Liver (tissue), 9 donors: ENCODE data around the gene CYP39A1. TPM values are rescaled to one million over a fixed set of nuclear protein-coding genes. Genes with fewer than 3 reads are reported as not detected.

Experiments used
- DNase-seq: peaks from one replicate; pipeline ENCODE4 v3.0.0-alpha.2; 2017; ENCODE audit warnings: low spot score
- H3K27ac ChIP-seq, 2 donors: one replicate each; pipeline ENCODE4 v1.7.0; 2013; ENCODE audit warnings: inconsistent platforms in 2 of 2, low read length in 2 of 2, control low read depth in 1 of 2, low read depth in 1 of 2, mild to moderate bottlenecking in 1 of 2
- H3K27me3 ChIP-seq, 4 donors: one replicate each; pipeline versions ENCODE4 v1.6.1 to v1.7.0; 2013; ENCODE audit warnings: low read length in 3 of 4, inconsistent platforms in 1 of 4, mild to moderate bottlenecking in 1 of 4, moderate library complexity in 1 of 4; ENCODE audit not compliant: control insufficient read depth in 4 of 4, insufficient read depth in 4 of 4
- H3K36me3 ChIP-seq, 4 donors: one replicate each; pipeline versions ENCODE4 v1.6.1 to v1.7.0; 2013; ENCODE audit warnings: low read length in 3 of 4, mild to moderate bottlenecking in 3 of 4, low read depth in 1 of 4, moderate library complexity in 1 of 4; ENCODE audit not compliant: control insufficient read depth in 4 of 4, insufficient read depth in 3 of 4
- H3K4me1 ChIP-seq, 4 donors: one replicate each; pipeline versions ENCODE4 v1.6.1 to v1.7.0; 2013; ENCODE audit warnings: low read length in 3 of 4, mild to moderate bottlenecking in 3 of 4, moderate library complexity in 1 of 4; ENCODE audit not compliant: control insufficient read depth in 4 of 4, insufficient read depth in 4 of 4
- H3K4me3 ChIP-seq, 3 donors: one replicate each; pipeline versions ENCODE4 v1.6.1 to v1.7.0; 2013; ENCODE audit warnings: low read length in 3 of 3, control low read depth in 1 of 3, low read depth in 1 of 3, mild to moderate bottlenecking in 1 of 3
- H3K9ac ChIP-seq, 2 donors: one replicate each; pipeline ENCODE4 v1.7.0; 2013; ENCODE audit warnings: low read length in 2 of 2, mild to moderate bottlenecking in 2 of 2, moderate library complexity in 2 of 2, control low read depth in 1 of 2, low read depth in 1 of 2
- H3K9me3 ChIP-seq, 4 donors: one replicate each; pipeline versions ENCODE4 v1.6.1 to v1.7.0; 2013; ENCODE audit warnings: low read length in 3 of 4; ENCODE audit not compliant: control insufficient read depth in 4 of 4
- ATF3 ChIP-seq: IDR thresholded peaks from 2 replicates; pipeline ENCODE4 v1.6.1; 2016; ENCODE audit warnings: antibody characterized with exemption
- CTCF ChIP-seq: fragments of 150-350 bp; IDR thresholded peaks from 2 replicates; pipeline ENCODE4 v1.5.1; 2017; ENCODE audit warnings: improper control_type of control experiment, low read depth, low read length; ENCODE audit not compliant: missing input control
- EGR1 ChIP-seq, 2 donors: IDR thresholded peaks; 2 replicates each; pipeline ENCODE4 v1.6.1; 2016 to 2018; ENCODE audit warnings: antibody characterized with exemption in 2 of 2, low read depth in 2 of 2
- FOXA1 ChIP-seq: IDR thresholded peaks from 2 replicates; pipeline ENCODE4 v1.6.1; 2016; ENCODE audit warnings: antibody characterized with exemption
- FOXA2 ChIP-seq: IDR thresholded peaks from 2 replicates; pipeline ENCODE4 v1.6.1; 2016; ENCODE audit warnings: antibody characterized with exemption
- HNF4A ChIP-seq, 2 donors: conservative IDR thresholded peaks; 2 replicates each; pipeline ENCODE4 v1.6.1; 2016; ENCODE audit warnings: antibody characterized with exemption in 2 of 2, mild to moderate bottlenecking in 2 of 2
- HNF4G ChIP-seq: IDR thresholded peaks from 2 replicates; pipeline ENCODE4 v1.6.1; 2016; ENCODE audit warnings: antibody characterized with exemption
- JUND ChIP-seq, 2 donors: IDR thresholded peaks; 2 replicates each; pipeline ENCODE4 v1.6.1; 2016; ENCODE audit warnings: antibody characterized with exemption in 2 of 2
- MAX ChIP-seq: IDR thresholded peaks from 2 replicates; pipeline ENCODE4 v1.6.1; 2016; ENCODE audit warnings: antibody characterized with exemption
- NR2F2 ChIP-seq: IDR thresholded peaks from 2 replicates; pipeline ENCODE4 v1.6.1; 2016; ENCODE audit warnings: antibody characterized with exemption
- RAD21 ChIP-seq, 2 donors: IDR thresholded peaks; 2 replicates each; pipeline ENCODE4 v1.6.1; 2016; ENCODE audit warnings: antibody characterized with exemption in 2 of 2, mild to moderate bottlenecking in 2 of 2
- REST ChIP-seq: IDR thresholded peaks from 2 replicates; pipeline ENCODE4 v1.6.1; 2016; ENCODE audit warnings: antibody characterized with exemption, mild to moderate bottlenecking
- RXRA ChIP-seq, 2 donors: IDR thresholded peaks; 2 replicates each; pipeline ENCODE4 v1.6.1; 2017 to 2018; ENCODE audit warnings: antibody characterized with exemption in 2 of 2, mild to moderate bottlenecking in 1 of 2
- SP1 ChIP-seq: IDR thresholded peaks from 2 replicates; pipeline ENCODE4 v1.6.1; 2018; ENCODE audit warnings: antibody characterized with exemption, mild to moderate bottlenecking
- TAF1 ChIP-seq: conservative IDR thresholded peaks from 2 replicates; pipeline ENCODE4 v1.6.1; 2016; ENCODE audit warnings: antibody characterized with exemption, mild to moderate bottlenecking
- YY1 ChIP-seq: IDR thresholded peaks from 2 replicates; pipeline ENCODE4 v1.6.1; 2016; ENCODE audit warnings: antibody characterized with exemption, mild to moderate bottlenecking
- ZBTB33 ChIP-seq: IDR thresholded peaks from 2 replicates; pipeline ENCODE4 v1.6.1; 2016; ENCODE audit warnings: antibody characterized with exemption
- WGBS: extraction: QIAGEN DNeasy Blood & Tissue Kit; methylation state at CpG from one replicate; pipeline ENCODE4 v1.1.7; 2013; 5-methylcytosine and 5-hydroxymethylcytosine counted together
- polyA plus RNA-seq, 2 donors: library from polyadenylated mRNA; stranded (reverse) in 1 of 2; unstranded in 1 of 2; fragments of 200-250 nt in 1 of 2; fragments of >200 nt in 1 of 2; fragmentation: Nextera tagmentation in 1 of 2; extraction: Ambion mirVana in 1 of 2; gene quantifications; one replicate each; pipeline versions ENCODE4 v1.2.1 to v1.2.3, GENCODE V29; 2013 to 2015
- total RNA-seq, 2 donors: library from RNA; depleted of rRNA; stranded (reverse); fragments of >200 nt; gene quantifications; one replicate each; pipeline ENCODE4 v1.2.3, GENCODE V29; 2014
- donor health status: healthy.
- donor health status: healthy.
- donor health status: healthy.
- donor health status: healthy.
- donor health status: healthy.

CYP39A1 gene
- total and polyA plus RNA-seq, 4 donors = 10.8 to 29.8 (median 15.2) TPM

GRCh38 chr6:46513533-46513932 is 139.1 kb downstream of the CYP39A1 start:
- Histone ChIP-seq H3K9ac (no peak overlapping the region), H3K9me3 (no peaks in the 10 kb centered on the region), H3K27ac (no peak overlapping the region), H3K4me3 (no peak overlapping the region), H3K4me1 (peaks cover 2 to 26% (median 17%) of the 10 kb centered on the region in 4 donors), H3K36me3 (no peaks in the 10 kb centered on the region), H3K27me3 (no peaks in the 10 kb centered on the region)
- no peak for DNase-seq
- 79% methylated on average over 2 of the region's 2 CpGs for WGBS
- TF ChIP-seq MAX (no peak), FOXA1 (no peak), HNF4A (conservative IDR thresholded peaks at IDR 0.05) (no peak), HNF4G (no peak), YY1 (no peak), REST (no peak), EGR1 (IDR thresholded peaks at IDR 0.05; ENCODE audit: low read depth in 2 of 2) (no peak), CTCF (no peak), FOXA2 (no peak), RXRA (IDR thresholded peaks at IDR 0.05) (no peak), SP1 (no peak), ZBTB33 (no peak), ATF3 (no peak), TAF1 (no peak), JUND (IDR thresholded peaks at IDR 0.05) (no peak), RAD21 (IDR thresholded peaks at IDR 0.05) (no peak), NR2F2 (no peak)

- 88% methylated on average over 7 of the region's 7 CpGs for WGBS
- H3K27ac ChIP-seq = peak overlapping the region in 1 of 2 donors; percentile 42
- H3K36me3 ChIP-seq = no peaks in the 10 kb centered on the region
- no peak for DNase-seq
- H3K27me3 ChIP-seq = no peaks in the 10 kb centered on the region
- H3K4me1 ChIP-seq = peaks cover 6 to 33% (median 30%) of the 10 kb centered on the region in 4 donors
- no peaks in the 10 kb centered on the region for H3K9me3 ChIP-seq
- no peak overlapping the region for H3K9ac ChIP-seq
- H3K4me3 ChIP-seq = no peak overlapping the region
- no peak for TF ChIP-seq NR2F2
- TF ChIP-seq EGR1 (IDR thresholded peaks at IDR 0.05; ENCODE audit: low read depth in 2 of 2) = no peak
- TF ChIP-seq HNF4G = no peak
- no peak for TF ChIP-seq SP1
- no peak for TF ChIP-seq FOXA2
- TF ChIP-seq ATF3 = no peak
- no peak for TF ChIP-seq HNF4A (conservative IDR thresholded peaks at IDR 0.05)
- no peak for TF ChIP-seq REST
- TF ChIP-seq JUND (IDR thresholded peaks at IDR 0.05) = no peak
- TF ChIP-seq CTCF = no peak
- TF ChIP-seq YY1 = no peak
- TF ChIP-seq FOXA1 = no peak
- no peak for TF ChIP-seq RXRA (IDR thresholded peaks at IDR 0.05)
These were observed 141.3 kb downstream of the CYP39A1 start for GRCh38 chr6:46511320-46511719.
